Measurements from ENCODE around the gene APOBEC3F.

Gene APOBEC3F

GRCh38 chr22:39101226-39101625 is 60.6 kb downstream of the APOBEC3F start:
- no peak for TF ChIP-seq CTCF (conservative IDR thresholded peaks at IDR 0.05; ENCODE audit: low read depth, low read length)
- DNase-seq (ENCODE audit: low read depth): no peak
- no peak overlapping the region for H3K4me3 ChIP-seq (ENCODE audit: low read depth, low read length)

- no peak for TF ChIP-seq CTCF (conservative IDR thresholded peaks at IDR 0.05; ENCODE audit: low read depth, low read length)
- DNase-seq (ENCODE audit: low read depth): no peak
Observed at GRCh38 chr22:39103431-39103830, 62.8 kb downstream of the APOBEC3F start.

More at GRCh38 chr22:39103431-39103830, 62.8 kb downstream of the APOBEC3F start:
- H3K4me3 ChIP-seq (ENCODE audit: low read depth, low read length): no peak overlapping the region

Measured in choroid plexus epithelial cell (primary cell).